Colonic mucosa (tissue), 4 donors: ENCODE measurements around the gene RENBP. TPM values are rescaled to one million over a fixed set of nuclear protein-coding genes. Genes with fewer than 3 reads are reported as not detected.
A peak's percentile ranks its signal among the peaks of the same experiment; 100 is the strongest.

Source experiments
- DNase-seq: peaks from one replicate; pipeline ENCODE4 v3.0.0-alpha.2; 2020
- H3K27ac ChIP-seq: fragments of 200-600 bp; one replicate; pipeline ENCODE4 v1.8.0; 2021
- H3K27me3 ChIP-seq: fragments of 200-600 bp; one replicate; pipeline ENCODE4 v1.8.0; 2021
- H3K36me3 ChIP-seq: fragments of 200-600 bp; one replicate; pipeline ENCODE4 v1.8.0; 2021
- H3K4me1 ChIP-seq: fragments of 200-600 bp; one replicate; pipeline ENCODE4 v1.8.0; 2021; ENCODE audit warnings: mild to moderate bottlenecking
- H3K4me3 ChIP-seq: fragments of 200-600 bp; one replicate; pipeline ENCODE4 v1.8.0; 2021
- H3K9ac ChIP-seq, 2 donors: one replicate each; pipeline ENCODE4 v1.7.0; 2013; ENCODE audit warnings: control low read depth in 2 of 2, low read depth in 2 of 2, low read length in 2 of 2
- H3K9me3 ChIP-seq: fragments of 200-600 bp; one replicate; pipeline ENCODE4 v1.8.0; 2021
- CTCF ChIP-seq: fragments of 200-600 bp; IDR thresholded peaks from one replicate; pipeline ENCODE4 v1.8.0; 2022; ENCODE audit warnings: antibody characterized with exemption, mild to moderate bottlenecking
- intact Hi-C: fragments of 100-400 bp; cut with DNase I; formaldehyde crosslinking; loops from one replicate; pipeline ENCODE4 v1.14.1; 2022
- total RNA-seq, 2 donors: library from RNA; stranded (reverse); fragmentation: NEBNext Ultra II Directional in 1 of 2; extraction: Animal tissue kit (Norgen Biotek cat#: 25700) in 1 of 2; gene quantifications; one replicate each; pipeline ENCODE4 v1.2.1, GENCODE V29; 2021
- donor health status: healthy.
- donor health status: DM: no; HTN: no; CAD: no.
- donor health status: DM: no; HTN: no; CAD: no.

The RENBP gene
- total RNA-seq, 2 donors from 2014 or later: 3.3 to 5.0 TPM

- no peak overlapping the region for H3K4me3 ChIP-seq
- no peaks in the 10 kb centered on the region for H3K9me3 ChIP-seq
- no peaks in the 10 kb centered on the region for H3K36me3 ChIP-seq
- no peak for TF ChIP-seq CTCF
- H3K27ac ChIP-seq: no peak overlapping the region
- intact Hi-C loops: no loop called here
- H3K27me3 ChIP-seq: no peaks in the 10 kb centered on the region
- no peak for DNase-seq
- H3K9ac ChIP-seq: no peak overlapping the region
- H3K4me1 ChIP-seq: no peaks in the 10 kb centered on the region
Observed at GRCh38 chrX:153945956-153946943, 1.8 kb upstream of the RENBP start.

GRCh38 chrX:153944800-153945150, 332 bp upstream of the RENBP start:
- H3K4me1 ChIP-seq: no peaks in the 10 kb centered on the region
- peak overlapping the region; percentile 12 to 24 for H3K9ac ChIP-seq
- H3K4me3 ChIP-seq: peak overlapping the region; percentile 22
- DNase-seq: no peak
- H3K9me3 ChIP-seq: no peaks in the 10 kb centered on the region
- TF ChIP-seq CTCF: no peak
- H3K27ac ChIP-seq: peak overlapping the region; percentile 33
- no peaks in the 10 kb centered on the region for H3K27me3 ChIP-seq
- no peaks in the 10 kb centered on the region for H3K36me3 ChIP-seq
- intact Hi-C loops: no loop called here

- peak overlapping the region in 1 of 2 donors; percentile 2 for H3K9ac ChIP-seq
- H3K4me1 ChIP-seq: no peaks in the 10 kb centered on the region
- TF ChIP-seq CTCF: no peak
- no peaks in the 10 kb centered on the region for H3K36me3 ChIP-seq
- H3K9me3 ChIP-seq: no peaks in the 10 kb centered on the region
- DNase-seq: no peak
- no peak overlapping the region for H3K4me3 ChIP-seq
- intact Hi-C loops: no loop called here
- H3K27me3 ChIP-seq: no peaks in the 10 kb centered on the region
- no peak overlapping the region for H3K27ac ChIP-seq
Observed at GRCh38 chrX:153941336-153942252, 2.8 kb downstream of the RENBP start.

- Histone ChIP-seq H3K4me3 (no peak overlapping the region), H3K4me1 (no peaks in the 10 kb centered on the region), H3K9me3 (no peaks in the 10 kb centered on the region), H3K9ac (no peak overlapping the region), H3K27me3 (no peaks in the 10 kb centered on the region), H3K27ac (no peak overlapping the region), H3K36me3 (no peaks in the 10 kb centered on the region)
- TF ChIP-seq CTCF: no peak
- intact Hi-C loops: no loop called here
- no peak for DNase-seq
Observed at GRCh38 chrX:153939573-153939972, 4.9 kb downstream of the RENBP start.

GRCh38 chrX:153938226-153938786, 6.1 kb downstream of the RENBP start:
- Histone ChIP-seq H3K27me3 (no peaks in the 10 kb centered on the region), H3K36me3 (no peaks in the 10 kb centered on the region), H3K4me3 (no peak overlapping the region), H3K4me1 (no peaks in the 10 kb centered on the region), H3K9ac (no peak overlapping the region), H3K9me3 (no peaks in the 10 kb centered on the region), H3K27ac (no peak overlapping the region)
- DNase-seq: no peak
- no peak for TF ChIP-seq CTCF
- intact Hi-C loops: no loop called here
